Stimulated activated effector memory CD8-positive, alpha-beta T cell treated with anti-CD3 and anti-CD28 coated beads, Interleukin-12 subunit alpha, Interleukin-12 subunit beta, amount 100 ng/mL, for 72 hours (primary cell): Measurements from ENCODE around the gene LDB3.

Experiments
- ATAC-seq: fragments of 150-1000 bp; cut with Tn5 transposase; 2 replicates; pipeline ENCODE4 v1.10.0; 2021
- DNase-seq, 2 donors: peaks; one replicate each; pipeline ENCODE4 v3.0.0; 2021 to 2022; ENCODE audit warnings: low spot score in 2 of 2
- H3K27ac Mint-ChIP-seq: one replicate; pipeline ENCODE4 v1.8.0; 2022; ENCODE audit warnings: mild to moderate bottlenecking, mixed read lengths
- H3K36me3 Mint-ChIP-seq: one replicate; pipeline ENCODE4 v1.8.0; 2022; ENCODE audit warnings: mild to moderate bottlenecking, mixed read lengths
- H3K4me1 Mint-ChIP-seq: one replicate; pipeline ENCODE4 v1.8.0; 2022; ENCODE audit warnings: mixed read lengths
- H3K4me3 Mint-ChIP-seq: one replicate; pipeline ENCODE4 v1.8.0; 2022; ENCODE audit warnings: mild to moderate bottlenecking, mixed read lengths
- H3K9me3 Mint-ChIP-seq: one replicate; pipeline ENCODE4 v1.8.0; 2022; ENCODE audit warnings: mixed read lengths

LDB3 gene

GRCh38 chr10:86657396-86658011, 10.8 kb upstream of the LDB3 start:
- DNase-seq (no peak), ATAC-seq (no peak)
- H3K9me3 Mint-ChIP-seq, result no peaks in the 10 kb centered on the region
- H3K4me3 Mint-ChIP-seq, result no peak overlapping the region
- H3K27ac Mint-ChIP-seq, result no peak overlapping the region
- H3K36me3 Mint-ChIP-seq, result no peaks in the 10 kb centered on the region
- no peaks in the 10 kb centered on the region for H3K4me1 Mint-ChIP-seq

- DNase-seq (no peak), ATAC-seq (no peak)
- Mint-ChIP-seq H3K4me3 (no peak overlapping the region), H3K9me3 (no peaks in the 10 kb centered on the region), H3K36me3 (no peaks in the 10 kb centered on the region), H3K27ac (no peak overlapping the region), H3K4me1 (no peaks in the 10 kb centered on the region)
Observed at GRCh38 chr10:86658261-86658741, 10.0 kb upstream of the LDB3 start.

DNA sequence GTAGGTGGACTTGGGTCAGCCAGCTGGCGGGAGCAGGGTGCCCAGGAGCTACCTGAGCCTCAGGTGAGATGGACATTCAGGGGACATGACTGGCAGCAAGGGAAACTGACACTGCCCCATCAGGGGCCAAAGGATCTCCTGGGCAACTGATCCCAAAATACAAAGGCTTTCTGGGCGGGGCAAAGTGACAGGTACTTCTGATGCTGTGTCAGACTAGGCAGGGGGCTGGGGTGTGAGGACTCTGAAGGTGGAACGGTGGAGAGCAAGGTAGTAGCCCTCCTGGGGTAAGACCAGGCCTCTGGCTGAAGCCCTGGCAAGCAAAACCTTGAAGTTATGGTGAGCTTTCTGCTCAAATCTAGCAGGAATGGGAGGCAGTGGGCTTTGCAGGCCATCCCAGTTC, 9.6 kb upstream of the LDB3 start:
- no peak for ATAC-seq
- no peaks in the 10 kb centered on the region for H3K36me3 Mint-ChIP-seq
- no peak overlapping the region for H3K27ac Mint-ChIP-seq
- DNase-seq, result no peak
- H3K4me1 Mint-ChIP-seq, result no peaks in the 10 kb centered on the region
- no peak overlapping the region for H3K4me3 Mint-ChIP-seq
- no peaks in the 10 kb centered on the region for H3K9me3 Mint-ChIP-seq

GRCh38 chr10:86659161-86659691, 9.1 kb upstream of the LDB3 start:
- Mint-ChIP-seq H3K27ac (no peak overlapping the region), H3K9me3 (no peaks in the 10 kb centered on the region), H3K4me3 (no peak overlapping the region), H3K4me1 (no peaks in the 10 kb centered on the region), H3K36me3 (no peaks in the 10 kb centered on the region)
- ATAC-seq (no peak), DNase-seq (no peak)

- H3K4me3 Mint-ChIP-seq, result no peak overlapping the region
- no peak for DNase-seq
- ATAC-seq, result no peak
- no peaks in the 10 kb centered on the region for H3K9me3 Mint-ChIP-seq
- no peaks in the 10 kb centered on the region for H3K36me3 Mint-ChIP-seq
- H3K27ac Mint-ChIP-seq, result no peak overlapping the region
- H3K4me1 Mint-ChIP-seq, result no peaks in the 10 kb centered on the region
Observed at GRCh38 chr10:86659721-86660453, 8.4 kb upstream of the LDB3 start.

DNA sequence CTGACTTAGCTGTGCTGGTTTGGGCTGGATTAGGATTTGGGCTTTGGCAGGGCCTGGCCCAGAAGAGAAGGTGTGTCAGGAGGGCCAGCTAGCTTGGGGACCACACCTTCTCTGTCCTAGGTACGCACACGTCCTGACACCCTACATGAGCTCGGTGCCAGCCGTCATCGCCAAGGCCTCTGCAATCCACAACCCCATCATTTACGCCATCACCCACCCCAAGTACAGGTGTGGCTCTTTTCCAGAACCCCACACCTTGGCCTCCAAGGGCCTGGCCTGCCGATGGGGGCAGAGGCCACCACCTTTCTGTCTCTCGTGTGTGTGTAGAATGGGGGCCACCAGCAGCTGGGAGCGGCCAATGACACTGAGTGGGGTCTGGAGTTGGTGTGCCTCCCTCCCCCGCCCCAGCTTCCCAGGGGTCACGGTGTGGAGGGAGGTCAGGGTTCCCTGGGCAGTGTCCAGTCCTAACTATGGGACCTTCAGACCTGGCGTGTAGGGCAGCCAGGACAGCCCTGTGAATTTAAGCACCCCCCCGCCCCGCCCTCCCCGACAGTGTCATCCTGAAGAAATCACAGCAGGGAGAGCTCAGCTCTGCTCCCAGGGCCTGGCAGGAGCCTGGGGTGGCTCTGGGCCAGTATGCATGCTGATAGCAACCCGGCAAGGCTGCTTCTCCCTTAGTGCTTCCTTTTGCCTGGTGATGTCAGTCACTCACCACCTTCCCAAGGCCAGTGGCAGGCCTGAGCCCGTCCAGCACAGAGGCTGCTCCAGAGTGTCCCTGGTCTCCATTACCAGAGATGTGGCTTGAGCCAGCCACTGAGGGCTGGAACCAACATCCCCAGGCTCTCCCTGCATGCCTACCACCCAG, 6.9 kb upstream of the LDB3 start:
- Mint-ChIP-seq H3K9me3 (no peaks in the 10 kb centered on the region), H3K4me3 (no peak overlapping the region), H3K4me1 (no peaks in the 10 kb centered on the region), H3K27ac (no peak overlapping the region), H3K36me3 (no peaks in the 10 kb centered on the region)
- no peak for ATAC-seq
- DNase-seq, result no peak

DNA sequence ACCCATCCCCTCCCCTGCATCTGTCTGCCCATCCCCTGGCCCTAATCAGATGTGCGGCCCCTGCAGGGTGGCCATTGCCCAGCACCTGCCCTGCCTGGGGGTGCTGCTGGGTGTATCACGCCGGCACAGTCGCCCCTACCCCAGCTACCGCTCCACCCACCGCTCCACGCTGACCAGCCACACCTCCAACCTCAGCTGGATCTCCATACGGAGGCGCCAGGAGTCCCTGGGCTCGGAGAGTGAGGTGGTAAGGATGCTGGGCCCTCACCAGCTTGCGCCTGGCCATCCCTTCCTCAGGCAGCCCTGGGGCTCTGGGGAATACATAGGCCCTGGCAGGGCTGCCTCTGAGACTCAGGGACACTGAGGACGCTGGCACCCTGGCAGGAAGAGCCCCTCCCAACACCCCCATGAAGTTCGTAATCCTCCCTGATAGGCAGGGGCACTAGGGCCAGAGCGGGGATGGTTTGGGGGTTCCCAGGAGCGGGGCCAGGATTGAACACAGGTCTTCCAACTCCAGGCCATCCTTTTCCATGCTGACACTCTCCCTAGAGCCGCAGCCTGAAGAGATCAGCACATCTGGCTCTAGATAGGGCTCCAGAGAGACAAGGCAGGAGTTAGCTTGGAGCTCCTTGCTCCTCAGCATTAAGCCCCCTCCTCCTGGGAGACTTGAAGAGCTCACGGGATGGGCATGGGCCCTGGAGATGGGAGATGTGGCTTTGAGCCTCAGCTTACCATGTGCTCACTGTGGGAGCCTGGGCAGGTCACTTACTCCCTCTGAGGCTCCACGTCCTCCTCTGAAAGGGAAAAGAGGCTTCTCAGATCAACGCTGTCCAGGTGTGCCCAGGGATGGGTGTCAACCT, 5.9 kb upstream of the LDB3 start:
- no peaks in the 10 kb centered on the region for H3K4me1 Mint-ChIP-seq
- H3K36me3 Mint-ChIP-seq, result no peaks in the 10 kb centered on the region
- no peaks in the 10 kb centered on the region for H3K9me3 Mint-ChIP-seq
- DNase-seq, result no peak
- ATAC-seq, result no peak
- H3K27ac Mint-ChIP-seq, result no peak overlapping the region
- no peak overlapping the region for H3K4me3 Mint-ChIP-seq

- Mint-ChIP-seq H3K27ac (no peak overlapping the region), H3K4me3 (no peak overlapping the region), H3K4me1 (no peaks in the 10 kb centered on the region), H3K9me3 (no peaks in the 10 kb centered on the region), H3K36me3 (no peaks in the 10 kb centered on the region)
- DNase-seq, result no peak
- no peak for ATAC-seq
Observed at GRCh38 chr10:86663046-86663345, 5.3 kb upstream of the LDB3 start.

DNA sequence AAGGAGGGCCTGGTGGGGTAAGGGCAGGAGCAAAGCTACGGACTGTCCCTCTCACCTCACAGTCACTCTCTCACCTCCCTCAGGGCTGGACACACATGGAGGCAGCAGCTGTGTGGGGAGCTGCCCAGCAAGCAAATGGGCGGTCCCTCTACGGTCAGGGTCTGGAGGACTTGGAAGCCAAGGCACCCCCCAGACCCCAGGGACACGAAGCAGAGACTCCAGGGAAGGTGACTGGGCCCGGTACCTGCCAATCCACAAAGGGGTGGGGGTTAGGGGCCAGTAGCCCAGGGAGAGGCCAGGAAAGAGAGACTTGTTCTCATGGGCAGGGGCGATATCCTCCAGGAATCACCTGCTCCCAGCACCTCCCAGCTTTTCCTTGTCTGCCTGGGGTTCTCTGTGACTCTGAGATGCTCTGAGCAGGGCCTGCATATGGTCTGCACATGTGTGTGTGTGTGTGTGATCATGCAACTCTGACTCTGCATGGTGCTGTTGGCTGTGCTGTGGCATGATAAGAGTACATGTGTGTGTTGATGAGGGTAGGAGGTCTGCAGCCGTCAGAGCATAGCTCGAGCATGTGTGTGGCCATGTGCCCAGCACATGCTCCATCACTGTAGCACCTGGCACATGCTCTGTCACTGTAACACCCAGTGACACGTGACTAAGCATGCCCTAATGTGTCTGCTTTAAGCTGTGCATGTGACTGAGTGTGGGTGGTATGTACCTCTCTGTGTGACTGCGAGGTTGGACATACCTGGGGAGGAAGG, 4.6 kb upstream of the LDB3 start:
- no peak for ATAC-seq
- H3K27ac Mint-ChIP-seq, result no peak overlapping the region
- DNase-seq, result no peak

DNA sequence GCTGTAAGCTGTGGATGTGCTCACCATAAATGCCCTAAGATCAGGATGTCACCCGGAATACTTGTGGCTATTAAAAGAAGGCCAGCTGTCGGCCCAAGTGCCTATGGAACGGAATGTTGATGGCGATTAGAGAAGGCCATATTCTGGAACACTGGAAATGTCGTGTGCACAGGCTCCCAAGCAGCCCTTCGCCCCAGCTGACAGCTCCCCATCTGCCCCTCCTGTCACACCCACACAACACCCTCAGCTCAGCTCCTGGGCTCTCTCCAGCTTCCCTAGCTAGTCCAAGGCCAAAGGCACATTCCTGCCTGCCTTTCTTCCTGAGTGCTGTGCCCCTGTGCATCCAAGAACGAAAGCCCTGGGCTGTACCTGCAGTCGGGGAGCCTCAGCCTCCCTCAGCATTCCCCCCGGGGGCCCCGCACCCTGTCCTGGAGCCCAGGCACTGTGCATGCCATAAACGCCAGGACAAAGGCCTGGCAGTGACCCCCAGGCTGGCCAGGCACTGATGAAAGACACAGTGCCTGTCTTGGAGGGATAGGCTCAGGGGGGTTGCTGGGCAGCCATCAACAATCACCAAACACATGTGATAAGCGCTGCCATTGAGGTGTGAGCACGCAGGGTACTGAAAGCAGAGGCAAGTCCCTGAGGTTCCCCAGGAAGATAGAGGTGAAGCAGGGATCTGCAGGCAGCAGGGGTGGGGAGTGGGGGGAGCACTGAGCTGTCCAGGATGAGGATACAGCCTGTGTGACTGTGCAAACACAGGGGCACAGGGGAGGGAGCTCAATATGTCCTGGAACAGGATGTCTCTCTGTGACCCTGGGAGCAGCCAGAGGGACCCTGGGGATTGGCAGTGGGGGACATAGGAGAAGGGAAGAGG, 3.7 kb upstream of the LDB3 start:
- H3K36me3 Mint-ChIP-seq, result no peaks in the 10 kb centered on the region
- H3K27ac Mint-ChIP-seq, result no peak overlapping the region
- no peaks in the 10 kb centered on the region for H3K9me3 Mint-ChIP-seq
- ATAC-seq (no peak), DNase-seq (no peak)
- no peaks in the 10 kb centered on the region for H3K4me1 Mint-ChIP-seq
- H3K4me3 Mint-ChIP-seq, result no peak overlapping the region

More for the DNA sequence above, 4.6 kb upstream of the LDB3 start:
- Mint-ChIP-seq H3K4me3 (no peak overlapping the region), H3K9me3 (no peaks in the 10 kb centered on the region), H3K4me1 (no peaks in the 10 kb centered on the region), H3K36me3 (no peaks in the 10 kb centered on the region)

- no peaks in the 10 kb centered on the region for H3K9me3 Mint-ChIP-seq
- no peak for ATAC-seq
- no peaks in the 10 kb centered on the region for H3K4me1 Mint-ChIP-seq
- H3K36me3 Mint-ChIP-seq, result no peaks in the 10 kb centered on the region
- no peak overlapping the region for H3K27ac Mint-ChIP-seq
- H3K4me3 Mint-ChIP-seq, result no peak overlapping the region
- no peak for DNase-seq
Observed at GRCh38 chr10:86665218-86665607, 3.1 kb upstream of the LDB3 start.

DNA sequence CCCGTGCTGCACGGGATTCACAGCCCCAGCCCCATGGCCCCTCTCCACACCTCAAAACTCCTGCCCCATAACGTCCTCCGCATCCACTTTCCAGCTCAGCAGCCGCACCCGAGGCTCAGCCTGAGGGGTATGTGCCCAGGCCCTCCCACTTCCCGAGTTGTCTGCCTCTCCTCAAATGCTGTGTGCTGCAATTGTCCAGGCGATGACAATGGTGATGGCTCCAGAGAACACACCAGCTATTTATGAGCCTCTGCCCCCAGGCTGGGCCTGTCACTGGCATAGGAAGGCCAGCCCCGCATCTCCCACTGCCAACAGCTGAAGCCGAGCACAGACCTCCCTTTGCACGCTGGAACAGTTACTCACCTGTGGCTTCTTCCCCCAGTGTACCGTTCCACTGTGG, 2.4 kb upstream of the LDB3 start:
- Mint-ChIP-seq H3K36me3 (no peaks in the 10 kb centered on the region), H3K9me3 (no peaks in the 10 kb centered on the region), H3K4me3 (no peak overlapping the region), H3K4me1 (no peaks in the 10 kb centered on the region), H3K27ac (no peak overlapping the region)
- no peak for ATAC-seq
- no peak for DNase-seq

- Mint-ChIP-seq H3K27ac (no peak overlapping the region), H3K4me1 (no peaks in the 10 kb centered on the region), H3K4me3 (no peak overlapping the region), H3K9me3 (no peaks in the 10 kb centered on the region), H3K36me3 (no peaks in the 10 kb centered on the region)
- ATAC-seq (no peak), DNase-seq (no peak)
Observed at GRCh38 chr10:86666538-86666937, 1.8 kb upstream of the LDB3 start.
